Stimulated activated CD8-positive, alpha-beta memory T cell treated with anti-CD3 and anti-CD28 coated beads, Interleukin-4, amount 100 ng/mL, for 24 hours (primary cell): ENCODE results near the gene MYH16.
"Not testable (repeated sequence)": the region's sequence is repeated elsewhere in the genome, so short reads cannot be mapped to it uniquely, and the experiment has no call there.

Experiments used
- DNase-seq: peaks from one replicate; pipeline ENCODE4 v3.0.0-alpha.2; 2020; ENCODE audit warnings: low read depth

The MYH16 gene

DNA sequence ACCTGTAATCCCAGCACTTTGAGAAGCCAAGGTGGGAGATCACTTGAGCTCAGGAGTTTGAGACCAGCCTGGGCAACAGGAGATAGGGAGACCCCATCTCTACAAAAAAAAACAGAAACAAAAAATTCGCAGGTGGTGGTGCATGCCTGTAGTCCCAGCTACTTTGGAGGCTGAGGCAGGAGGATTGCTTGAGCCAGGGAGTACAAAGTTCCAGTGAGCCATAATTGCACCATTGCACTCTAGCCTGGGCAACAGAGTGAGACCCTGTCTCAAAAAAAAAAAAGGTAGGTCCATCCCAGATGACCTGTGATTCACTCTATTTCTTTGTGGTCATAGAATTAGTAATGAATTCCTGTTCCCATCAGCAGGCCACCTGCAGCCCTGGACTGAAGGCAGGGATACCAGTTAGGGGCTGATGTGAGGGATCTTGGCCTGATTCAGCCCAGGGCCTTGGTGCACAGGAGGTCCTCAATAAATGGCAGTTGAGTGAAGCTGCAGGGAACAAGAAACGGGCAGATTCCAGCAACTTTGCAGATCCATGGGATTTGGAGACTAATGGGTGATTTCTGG, at the start of gene MYH16:
Gene MYH16, plus strand, starts transcription at position 364 of the 570 bp plus-strand sequence.
- no peak for DNase-seq

- DNase-seq: not testable (repeated sequence)
Measured at GRCh38 chr7:99224263-99224898, 48.3 kb upstream of the MYH16 start.

- DNase-seq: no peak
Measured at GRCh38 chr7:99224899-99225265, 47.8 kb upstream of the MYH16 start.

DNA sequence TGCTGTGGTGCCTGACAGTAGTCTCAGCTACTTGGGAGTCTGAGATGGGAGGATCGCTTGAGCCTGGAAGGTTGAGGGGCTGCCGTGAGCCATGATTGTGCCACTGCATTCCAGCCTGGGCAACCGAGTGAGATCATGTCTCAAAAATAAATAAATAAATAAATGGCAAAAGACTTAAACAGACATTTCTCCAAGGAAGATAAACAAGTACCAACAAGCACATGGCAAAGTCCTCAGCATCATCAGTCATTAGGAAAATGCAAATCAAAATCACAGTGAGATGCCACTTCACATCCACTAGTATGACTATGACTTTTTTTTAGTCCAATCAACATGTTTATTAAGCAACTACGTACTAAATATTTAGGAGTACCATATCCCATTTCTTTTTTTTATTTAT, 43.4 kb upstream of the MYH16 start:
- no peak for DNase-seq

DNA sequence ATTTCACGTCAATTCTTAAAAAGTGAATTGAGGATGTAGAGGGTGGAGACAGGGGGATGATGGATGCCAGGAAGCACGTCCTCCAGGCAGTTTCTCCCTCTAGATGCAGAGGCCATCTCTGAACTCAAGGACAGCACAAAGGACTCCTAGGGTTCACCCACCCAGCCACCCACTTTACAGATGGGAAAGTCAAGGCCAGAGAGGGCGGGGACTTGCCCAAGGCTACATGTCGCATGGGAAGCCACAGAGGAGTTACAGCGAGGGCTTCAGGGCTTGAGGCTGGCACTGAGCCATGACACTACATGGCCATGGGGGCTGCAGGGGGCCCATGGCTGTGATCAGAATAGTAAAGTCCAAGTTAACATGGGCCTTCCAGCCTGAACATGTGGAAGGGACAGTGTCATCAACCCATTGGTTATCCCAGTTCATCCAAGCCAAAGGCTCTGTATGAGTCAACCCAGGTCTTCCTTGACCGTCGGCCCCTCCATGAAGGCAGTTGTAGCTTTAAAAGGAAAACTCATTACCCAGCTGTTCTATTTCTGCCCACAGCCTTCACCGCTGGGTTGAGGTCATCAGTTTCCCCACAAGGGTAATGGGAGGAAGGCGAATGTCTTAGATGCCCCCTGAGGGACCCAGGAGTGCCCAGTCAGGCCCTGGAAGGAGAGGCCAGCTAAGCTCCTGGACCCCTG, 40.4 kb upstream of the MYH16 start:
- DNase-seq: no peak

GRCh38 chr7:99232955-99233354, 39.7 kb upstream of the MYH16 start:
- not testable (repeated sequence) for DNase-seq

DNA sequence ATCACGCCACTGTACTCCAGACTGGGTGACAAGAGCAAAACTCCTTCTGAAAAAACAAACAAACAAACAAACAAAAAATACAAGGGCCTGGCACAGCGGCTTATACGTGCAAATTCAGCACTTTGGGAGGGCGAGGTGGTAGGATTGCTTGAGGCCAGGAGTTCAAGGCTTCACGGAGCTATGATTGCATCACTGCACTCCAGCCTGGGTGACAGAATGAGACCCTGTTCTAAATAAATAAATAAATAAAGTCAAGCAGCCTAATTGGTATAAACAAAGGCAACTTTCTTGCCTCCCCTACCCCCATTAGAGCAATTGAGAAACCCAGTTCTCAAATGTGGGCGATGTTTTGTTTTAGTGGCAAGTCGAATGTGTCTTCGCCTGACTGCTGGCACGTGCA, 38.5 kb upstream of the MYH16 start:
- DNase-seq: no peak

GRCh38 chr7:99235925-99236324, 36.7 kb upstream of the MYH16 start:
- no peak for DNase-seq

DNA sequence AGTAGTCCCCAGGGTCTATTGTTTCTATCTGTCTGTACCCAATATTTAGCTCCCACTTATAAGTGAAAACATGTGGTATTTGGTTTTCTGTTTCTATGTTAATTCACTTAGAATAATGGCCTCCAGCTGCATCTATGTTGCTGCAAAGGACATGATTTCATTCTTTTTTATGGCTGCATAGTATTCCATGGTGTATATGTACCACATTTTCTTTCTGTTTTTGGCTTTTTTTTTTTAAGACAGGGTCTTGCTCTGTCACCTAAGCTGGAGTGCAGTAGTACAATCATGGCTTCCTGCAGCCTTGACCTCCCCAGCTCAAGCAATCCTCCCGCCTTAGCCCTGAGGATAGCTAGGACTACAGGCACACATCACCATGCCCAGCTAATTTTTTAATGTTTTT, 34.8 kb upstream of the MYH16 start:
- DNase-seq: not testable (repeated sequence)

DNA sequence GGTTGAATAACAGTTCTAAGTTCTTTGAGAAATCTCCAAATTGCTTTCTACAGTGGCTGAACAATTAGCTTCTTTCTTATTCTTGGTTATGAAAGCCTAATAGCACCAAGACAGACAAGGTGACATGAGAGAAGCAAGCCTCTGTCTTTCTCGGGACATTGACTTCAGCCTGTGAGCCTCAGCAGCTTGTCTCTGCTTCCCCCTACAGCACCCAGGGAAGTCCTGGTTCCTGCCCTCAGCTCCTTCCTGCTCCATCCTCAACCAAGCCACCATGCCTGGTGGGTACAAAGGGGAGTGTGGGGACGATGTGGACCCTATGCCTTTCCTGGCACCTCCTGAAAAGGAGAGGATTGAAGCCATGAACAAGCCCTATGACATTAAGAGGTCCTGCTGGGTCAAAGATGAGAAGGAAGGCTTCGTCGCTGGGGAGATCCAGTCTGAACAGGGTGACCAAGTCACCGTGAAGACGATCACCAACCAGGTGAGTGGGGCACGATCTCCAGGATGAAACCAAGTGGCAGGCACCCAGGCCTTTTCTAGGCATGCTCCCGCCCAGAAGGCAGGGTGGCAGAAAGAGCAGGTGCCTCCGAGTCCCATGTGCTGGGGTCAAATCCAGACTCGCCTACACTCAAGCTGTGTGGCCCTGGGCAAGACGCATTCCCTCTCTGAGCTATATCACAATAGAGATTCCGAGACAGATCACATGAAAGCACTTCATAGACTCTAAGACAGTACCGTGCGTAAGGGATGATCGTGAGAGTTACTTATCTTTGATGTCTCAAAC, 33.9 kb upstream of the MYH16 start:
- DNase-seq: no peak

DNA sequence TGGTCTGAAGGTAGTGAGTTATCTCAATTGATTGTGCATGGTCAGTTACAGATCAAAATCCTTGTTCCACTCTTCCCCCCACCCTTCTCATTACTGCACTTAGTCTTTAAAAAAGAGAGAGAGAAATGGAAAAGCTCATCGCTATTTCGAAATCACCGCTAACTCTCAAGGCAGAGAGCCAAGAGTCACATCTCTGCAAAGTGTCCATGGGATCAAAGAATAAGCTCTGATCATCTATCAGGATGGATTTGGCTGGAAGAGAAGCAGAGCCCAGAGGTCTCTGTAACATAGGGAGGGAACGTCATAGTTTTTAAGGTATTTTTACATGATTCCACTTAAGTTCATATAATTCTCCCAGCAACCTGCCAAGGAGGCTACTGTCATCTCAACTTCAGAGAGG, 30.0 kb upstream of the MYH16 start:
- DNase-seq: no peak

GRCh38 chr7:99243751-99244337, 28.8 kb upstream of the MYH16 start:
- no peak for DNase-seq

- no peak for DNase-seq
Measured at GRCh38 chr7:99244939-99245338, 27.7 kb upstream of the MYH16 start.

DNA sequence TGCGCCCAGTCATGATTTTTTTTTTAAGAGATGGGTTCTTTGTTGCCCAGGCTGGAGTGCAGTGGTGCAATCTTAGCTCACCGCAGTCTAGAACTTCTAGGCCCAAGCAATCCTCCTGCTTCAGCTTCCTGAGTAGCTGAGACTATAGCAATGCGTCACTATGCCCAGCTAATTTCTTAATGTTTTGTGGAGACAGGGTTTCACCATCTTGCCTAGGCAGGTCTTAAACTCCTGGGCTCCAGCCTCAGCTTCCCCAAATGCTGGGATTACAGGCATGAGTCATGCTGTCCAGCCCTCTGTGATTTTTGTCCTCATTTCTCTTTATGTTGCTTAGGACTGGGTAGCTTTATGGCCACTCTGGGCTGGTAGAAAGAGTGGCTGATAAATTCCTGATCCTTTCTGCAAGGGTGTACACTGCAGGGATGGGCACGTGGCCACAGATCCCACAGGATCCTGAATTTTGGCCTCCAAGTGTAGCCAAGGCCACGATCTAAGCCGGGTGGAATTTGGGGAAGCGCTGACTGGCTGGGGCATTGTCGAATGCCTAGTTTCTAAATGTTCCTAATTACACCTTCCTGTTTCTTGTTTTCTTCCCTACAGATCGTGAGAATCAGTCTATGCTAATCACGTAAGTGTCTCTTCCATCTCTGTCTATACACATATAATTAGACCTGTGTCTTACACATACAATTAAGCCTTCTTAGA, 24.1 kb upstream of the MYH16 start:
- no peak for DNase-seq

- DNase-seq: no peak
Measured at GRCh38 chr7:99249985-99250575, 22.6 kb upstream of the MYH16 start.

DNA sequence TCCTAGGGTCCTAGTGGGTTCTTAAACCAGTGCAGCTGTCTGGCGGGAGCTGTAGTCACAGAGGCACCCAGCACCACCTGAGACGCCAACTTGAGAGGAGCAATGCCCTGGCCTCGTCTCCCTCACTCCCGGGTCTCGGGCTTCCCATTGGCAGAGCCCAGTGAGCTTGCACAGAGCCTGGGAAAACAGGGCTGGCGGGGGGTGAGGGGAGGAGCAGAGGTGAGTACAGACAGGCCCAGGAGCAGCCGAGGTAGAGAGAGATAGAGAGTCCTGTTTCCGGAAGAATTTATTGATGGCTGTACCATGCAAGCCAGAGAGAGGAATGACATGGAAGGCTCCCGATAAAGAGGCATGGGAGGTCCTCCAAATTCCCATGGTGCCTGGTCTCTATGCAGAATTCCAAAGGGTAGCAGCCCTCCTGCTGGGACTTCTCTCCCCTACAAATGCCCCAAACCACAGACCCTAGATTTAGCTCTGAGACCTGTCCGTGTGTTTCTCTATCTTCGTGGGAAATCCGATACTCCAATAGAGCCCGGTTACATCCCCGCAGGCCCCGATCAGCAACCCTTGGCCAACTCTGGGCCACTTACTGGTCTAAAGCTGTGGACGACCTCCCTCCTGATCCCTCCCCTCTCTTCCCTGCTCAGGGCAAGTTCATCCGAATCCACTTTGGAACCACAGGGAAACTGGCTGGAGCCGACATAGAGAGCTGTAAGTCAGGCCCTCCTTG, 20.3 kb upstream of the MYH16 start:
- DNase-seq: no peak

- no peak for DNase-seq
Measured at GRCh38 chr7:99253369-99253768, 19.3 kb upstream of the MYH16 start.

GRCh38 chr7:99254390-99254789, 18.2 kb upstream of the MYH16 start:
- DNase-seq: no peak

DNA sequence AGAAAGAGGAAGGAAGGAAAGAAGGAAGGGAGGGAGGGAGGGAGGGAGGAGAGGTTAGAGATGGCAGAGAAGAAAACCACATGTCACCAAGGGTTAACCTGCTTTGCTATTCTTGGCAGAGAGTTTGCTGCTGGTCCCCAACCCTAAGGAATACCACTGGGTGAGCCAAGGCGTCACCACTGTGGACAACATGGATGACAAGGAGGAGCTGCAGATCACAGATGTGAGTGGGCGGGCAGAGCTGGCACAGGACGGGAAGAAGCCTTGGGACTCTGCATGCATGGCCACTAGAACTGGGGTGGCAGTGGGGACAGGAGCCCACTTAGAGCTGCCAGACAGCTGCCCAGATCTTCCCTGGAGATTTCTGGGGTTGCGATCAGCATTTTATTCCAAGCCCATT, 17.2 kb upstream of the MYH16 start:
- DNase-seq: no peak

- no peak for DNase-seq
Measured at GRCh38 chr7:99257065-99257464, 15.6 kb upstream of the MYH16 start.

- DNase-seq: no peak
Measured at GRCh38 chr7:99257675-99258074, 15.0 kb upstream of the MYH16 start.
